H1 (cell line): ENCODE results near the gene VAT1L. TPM values are rescaled to one million over a fixed set of nuclear protein-coding genes. Genes with fewer than 3 reads are reported as not detected.

Experiments used
- POLR2AphosphoS5 ChIP-seq: IDR thresholded peaks from 2 replicates; pipeline ENCODE4 v1.6.1; 2011; ENCODE audit warnings: low read depth, low read length
- polyA plus RNA-seq, 7 experiments: library from polyadenylated mRNA; depleted of rRNA in 3 of 7; stranded (reverse) in 5 of 7; unstranded in 2 of 7; fragments of >200 nt in 5 of 7; fragments of 200-250 nt in 2 of 7; gene quantifications; 1 replicate in 5 of 7; 2 replicates in 1 of 7; 4 replicates in 1 of 7; pipeline versions ENCODE4 v1.2.1 to v1.2.3, GENCODE V29; 2011 to 2013; ENCODE audit warnings: missing spikeins in 2 of 7, mixed read lengths in 2 of 7
- total RNA-seq: library from RNA; stranded (reverse); fragmentation: NEBNext Ultra II Directional; extraction: Animal tissue kit (Norgen Biotek cat#: 25700); gene quantifications from 2 replicates; pipeline ENCODE4 v1.2.1, GENCODE V29; 2021

VAT1L gene
- total and polyA plus RNA-seq, 2 of the 8 experiments (the other 6 are each of a cell fraction or from before 2014, with no cell fraction given) = 46.3 to 48.2 TPM

- TF ChIP-seq POLR2AphosphoS5 = no peak
Measured at GRCh38 chr16:77913738-77914253, 125.4 kb downstream of the VAT1L start (continued).
